B cell (primary cell): ENCODE results near the gene HTRA1. TPM values are rescaled to one million over a fixed set of nuclear protein-coding genes. Genes with fewer than 3 reads are reported as not detected.

Source experiments
- ATAC-seq: fragments of 200-7000 bp; cut with Tn5 transposase; one replicate; pipeline ENCODE4 v1.10.0; 2021; ENCODE audit warnings: low read depth, mild to moderate bottlenecking, moderate number of reproducible peaks, moderate library complexity
- CTCF ChIA-PET: fragments of 350-600 bp; sonication (Branson Sonifier 250); formaldehyde crosslinking; loops from one replicate; lab custom pipeline; 2021; ENCODE audit warnings: antibody characterized with exemption, inconsistent platforms; lab: Charles Lee
- POLR2A ChIA-PET: fragments of 350-600 bp; sonication (Branson Sonifier 250); formaldehyde crosslinking; loops from one replicate; lab custom pipeline; 2021; ENCODE audit warnings: antibody characterized with exemption; lab: Charles Lee
- DNase-seq: peaks from one replicate; pipeline ENCODE4 v3.0.0; 2013
- H2AFZ ChIP-seq: 2 replicates; pipeline ENCODE4 v1.6.1; 2012; ENCODE audit warnings: mild to moderate bottlenecking, low read depth, low read length; ENCODE audit not compliant: insufficient read depth, poor library complexity, severe bottlenecking
- H3K27ac ChIP-seq, 2 donors: 1 replicate in 1 of 2; 2 replicates in 1 of 2; pipeline ENCODE4 v1.5.1; 2012 to 2013; ENCODE audit warnings: low read length in 2 of 2, mild to moderate bottlenecking in 2 of 2, moderate library complexity in 1 of 2
- H3K27me3 ChIP-seq, 4 experiments: fragments of 200-600 bp in 1 of 4; sonication (generic) in 1 of 4; replicated peaks in 1 of 4; 1 replicate in 2 of 4; 2 replicates in 2 of 4; pipeline versions ENCODE4 v1.6.1 to v1.7.0; 2013 to 2016; ENCODE audit warnings: low read length in 3 of 4, mild to moderate bottlenecking in 2 of 4, mixed read lengths in 1 of 4, moderate library complexity in 1 of 4; ENCODE audit not compliant: insufficient read depth in 4 of 4, control insufficient read depth in 3 of 4; ENCODE audit errors: control extremely low read depth in 1 of 4
- H3K36me3 ChIP-seq, 2 experiments: replicated peaks in 1 of 2; 1 replicate in 1 of 2; 2 replicates in 1 of 2; pipeline versions ENCODE4 v1.6.1 to v1.7.1; 2013; ENCODE audit warnings: low read length in 1 of 2; ENCODE audit not compliant: insufficient read depth in 2 of 2, control insufficient read depth in 1 of 2; ENCODE audit errors: control extremely low read depth in 1 of 2, extremely low read depth in 1 of 2
- H3K4me1 ChIP-seq, 2 donors: fragments of 200-600 bp in 1 of 2; sonication (generic) in 1 of 2; 1 replicate in 1 of 2; 2 replicates in 1 of 2; pipeline versions ENCODE4 v1.5.1 to v1.6.1; 2013 to 2017; ENCODE audit warnings: low read length in 2 of 2; ENCODE audit not compliant: control insufficient read depth in 2 of 2, insufficient read depth in 2 of 2
- H3K4me2 ChIP-seq: replicated peaks from 2 replicates; pipeline ENCODE3; 2012; ENCODE audit warnings: mild to moderate bottlenecking, low read depth, low read length; ENCODE audit not compliant: poor library complexity, severe bottlenecking
- H3K4me3 ChIP-seq, 5 experiments: fragments of 200-600 bp in 1 of 5; sonication (generic) in 1 of 5; 1 replicate in 3 of 5; 2 replicates in 2 of 5; pipeline versions ENCODE4 v1.5.1 to v1.7.0; 2011 to 2016; ENCODE audit warnings: low read length in 4 of 5, mild to moderate bottlenecking in 4 of 5, low read depth in 2 of 5, control low read depth in 1 of 5, moderate library complexity in 1 of 5; ENCODE audit not compliant: insufficient read depth in 1 of 5; ENCODE audit errors: control extremely low read depth in 1 of 5, extremely low read depth in 1 of 5
- H3K79me2 ChIP-seq: fragments of 200-600 bp; sonication (generic); one replicate; pipeline ENCODE4 v1.6.0; 2016; ENCODE audit warnings: low read length; ENCODE audit not compliant: control insufficient read depth, insufficient read depth
- H3K9ac ChIP-seq: fragments of 200-600 bp; sonication (generic); 2 replicates; pipeline ENCODE4 v1.6.1; 2017; ENCODE audit warnings: mild to moderate bottlenecking, low read length, moderate library complexity
- H3K9me3 ChIP-seq, 3 donors: one replicate each; pipeline versions ENCODE4 v1.6.1 to v1.7.1; 2013; ENCODE audit warnings: low read length in 2 of 3; ENCODE audit not compliant: control insufficient read depth in 2 of 3, insufficient read depth in 1 of 3; ENCODE audit errors: control extremely low read depth in 1 of 3
- H4K20me1 ChIP-seq: 2 replicates; pipeline ENCODE4 v1.6.0; 2012; ENCODE audit warnings: mild to moderate bottlenecking, low read length; ENCODE audit not compliant: insufficient read depth, control insufficient read depth, poor library complexity, severe bottlenecking
- H3K27ac Mint-ChIP-seq: one replicate; pipeline ENCODE4 v1.8.0; 2021; ENCODE audit warnings: mixed read lengths
- H3K27me3 Mint-ChIP-seq: one replicate; pipeline ENCODE4 v1.8.0; 2021; ENCODE audit warnings: mixed read lengths
- H3K4me1 Mint-ChIP-seq: one replicate; pipeline ENCODE4 v1.8.0; 2021; ENCODE audit warnings: mixed read lengths
- H3K4me3 Mint-ChIP-seq: one replicate; pipeline ENCODE4 v1.8.0; 2021; ENCODE audit warnings: mixed read lengths
- H3K9me3 Mint-ChIP-seq: one replicate; pipeline ENCODE4 v1.8.0; 2022; ENCODE audit warnings: mixed read lengths; ENCODE audit not compliant: insufficient read depth
- CTCF ChIP-seq: fragments of 200-600 bp; IDR thresholded peaks from one replicate; pipeline ENCODE4 v1.8.0; 2022; ENCODE audit warnings: antibody characterized with exemption, mild to moderate bottlenecking
- EZH2 ChIP-seq: IDR thresholded peaks from 2 replicates; pipeline ENCODE4 v1.6.1; 2012; ENCODE audit warnings: borderline replicate concordance, low read depth, mild to moderate bottlenecking, moderate library complexity, low read length; ENCODE audit not compliant: insufficient read depth, poor library complexity, severe bottlenecking
- WGBS: methylation state at CpG from one replicate; pipeline ENCODE4 v1.1.5; 2013; ENCODE audit warnings: missing lambda C conversion rate; ENCODE audit not compliant: insufficient coverage; 5-methylcytosine and 5-hydroxymethylcytosine counted together
- intact Hi-C: fragments of 100-400 bp; cut with micrococcal nuclease; formaldehyde crosslinking; loops from one replicate; pipeline ENCODE4 v1.10.0; 2022
- polyA plus RNA-seq: library from polyadenylated mRNA; depleted of rRNA; stranded (reverse); fragments of >200 nt; gene quantifications from 2 replicates; pipeline ENCODE4 v1.2.3, GENCODE V29; 2012
- total RNA-seq, 2 donors: library from RNA; stranded (reverse); fragments of 120-200 nt in 1 of 2; gene quantifications; 1 replicate in 1 of 2; 2 replicates in 1 of 2; pipeline versions ENCODE4 v1.2.3 to v1.2.4, GENCODE V29; 2013 to 2022

Gene HTRA1
- total and polyA plus RNA-seq, 2 donors (not counting 1 experiment from before 2014, with no cell fraction given) = not detected

GRCh38 chr10:122499491-122499941 is 38.2 kb downstream of the HTRA1 start:
- Histone ChIP-seq H3K4me1 (no peaks in the 10 kb centered on the region), H3K9ac (no peak overlapping the region), H2AFZ (no peak overlapping the region), H3K79me2 (no peaks in the 10 kb centered on the region), H3K4me2 (no peak overlapping the region), H3K27me3 (no peaks in the 10 kb centered on the region), H3K27ac (no peak overlapping the region), H4K20me1 (no peaks in the 10 kb centered on the region), H3K36me3 (no peaks in the 10 kb centered on the region), H3K9me3 (no peaks in the 10 kb centered on the region), H3K4me3 (no peak overlapping the region)
- Mint-ChIP-seq H3K27ac (no peak overlapping the region), H3K27me3 (peaks cover 9% of the 10 kb centered on the region), H3K9me3 (no peaks in the 10 kb centered on the region), H3K4me3 (no peak overlapping the region), H3K4me1 (no peaks in the 10 kb centered on the region)
- ChIA-PET CTCF (no interaction called here), POLR2A (no interaction called here)
- TF ChIP-seq EZH2 (no peak), CTCF (no peak)
- no peak for ATAC-seq
- no peak for DNase-seq
- intact Hi-C loops = no loop called here
- WGBS = 60% methylated on average over 4 of the region's 5 CpGs

DNA sequence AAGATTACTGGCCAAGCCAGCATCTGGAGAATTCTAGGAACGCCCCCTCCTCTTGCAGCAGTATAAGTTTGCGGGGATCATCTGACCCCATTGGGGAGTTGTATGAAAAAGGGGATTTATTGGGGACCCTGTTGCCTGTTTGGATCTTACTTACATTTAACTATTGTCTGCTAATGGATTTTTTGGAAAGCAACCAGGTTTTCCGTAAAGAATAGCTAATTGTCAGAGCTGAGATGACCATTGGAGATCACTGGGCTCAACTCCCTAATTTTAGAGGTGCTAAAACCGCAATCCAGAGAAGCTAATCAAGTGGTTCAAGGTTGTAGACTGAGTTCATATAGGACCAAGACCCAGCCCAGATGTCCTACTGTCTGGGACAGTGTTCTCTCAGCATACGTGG is 38.8 kb downstream of the HTRA1 start:
- Mint-ChIP-seq H3K4me3 (no peak overlapping the region), H3K4me1 (no peaks in the 10 kb centered on the region), H3K27me3 (peaks cover 5% of the 10 kb centered on the region), H3K9me3 (no peaks in the 10 kb centered on the region), H3K27ac (no peak overlapping the region)
- no peak overlapping the region for H3K4me2 ChIP-seq
- H3K27me3 ChIP-seq = no peaks in the 10 kb centered on the region
- H3K9ac ChIP-seq = no peak overlapping the region
- H2AFZ ChIP-seq = no peak overlapping the region
- ChIA-PET POLR2A (no interaction called here), CTCF (no interaction called here)
- no peak overlapping the region for H3K27ac ChIP-seq
- ATAC-seq (no peak), DNase-seq (no peak)
- no peak overlapping the region for H3K4me3 ChIP-seq
- H3K36me3 ChIP-seq = no peaks in the 10 kb centered on the region
- H3K79me2 ChIP-seq = no peaks in the 10 kb centered on the region
- intact Hi-C loops = no loop called here
- H4K20me1 ChIP-seq = no peaks in the 10 kb centered on the region
- H3K4me1 ChIP-seq = no peaks in the 10 kb centered on the region
- no peak for TF ChIP-seq EZH2
- no peak for TF ChIP-seq CTCF
- WGBS = 100% methylated on average over 2 of the region's 5 CpGs
- no peaks in the 10 kb centered on the region for H3K9me3 ChIP-seq
